ENCODE data around the gene RHOF.

The RHOF gene

GRCh38 chr12:121804417-121805111 lies 11.1 kb upstream of the RHOF start:
- DNase-seq (ENCODE audit: low spot score) = peak; percentile 37

- peak; percentile 58 for DNase-seq (ENCODE audit: low spot score)
Measured at GRCh38 chr12:121803861-121804416, 10.5 kb upstream of the RHOF start, which contains the start of gene SETD1B. Gene SETD1B, plus strand, starts transcription at chr12:121804009. Its CDS starts 729 bp downstream, at chr12:121804738.

GRCh38 chr12:121802843-121803698 lies 9.6 kb upstream of the RHOF start:
- peak; percentile 96 for DNase-seq (ENCODE audit: low spot score)

- DNase-seq (ENCODE audit: low spot score) = no peak
Measured at GRCh38 chr12:121802485-121802842, 9.0 kb upstream of the RHOF start.

- no peak for DNase-seq (ENCODE audit: low spot score)
Measured at GRCh38 chr12:121801595-121802484, 8.4 kb upstream of the RHOF start.

GRCh38 chr12:121800694-121801594 lies 7.5 kb upstream of the RHOF start:
- DNase-seq (ENCODE audit: low spot score) = peak; percentile 82

GRCh38 chr12:121799842-121800693 lies 6.6 kb upstream of the RHOF start:
- peak; percentile 94 for DNase-seq (ENCODE audit: low spot score)

- peak; percentile 86 for DNase-seq (ENCODE audit: low spot score)
Measured at GRCh38 chr12:121799156-121799841, 5.8 kb upstream of the RHOF start.

GRCh38 chr12:121798787-121799155 lies 5.3 kb upstream of the RHOF start:
- DNase-seq (ENCODE audit: low spot score) = no peak

GRCh38 chr12:121797937-121798786 lies 4.7 kb upstream of the RHOF start:
- DNase-seq (ENCODE audit: low spot score) = no peak

GRCh38 chr12:121796855-121797751 lies 3.6 kb upstream of the RHOF start:
- DNase-seq (ENCODE audit: low spot score) = peak; percentile 93

- peak; percentile 87 for DNase-seq (ENCODE audit: low spot score)
Measured at GRCh38 chr12:121795034-121795968, 1.8 kb upstream of the RHOF start.

GRCh38 chr12:121794534-121795033 lies 1.1 kb upstream of the RHOF start:
- no peak for DNase-seq (ENCODE audit: low spot score)

GRCh38 chr12:121793838-121794533 lies 498 bp upstream of the RHOF start:
- peak; percentile 93 for DNase-seq (ENCODE audit: low spot score)
